Neural progenitor cell (in vitro differentiated cells): ENCODE data around the gene TK2. TPM values are rescaled to one million over a fixed set of nuclear protein-coding genes. Genes with fewer than 3 reads are reported as not detected.

Experiments used
- DNase-seq: peaks from one replicate; pipeline ENCODE4 v3.0.0-alpha.2; 2016; ENCODE audit warnings: low spot score
- H2AFZ ChIP-seq: fragments of 200-600 bp; sonication (generic); replicated peaks from 2 replicates; pipeline ENCODE4 v1.6.1; 2016; ENCODE audit warnings: antibody characterized with exemption
- H3F3A ChIP-seq: fragments of 200-600 bp; sonication (generic); 2 replicates; pipeline ENCODE4 v1.6.1; 2016; ENCODE audit warnings: antibody characterized with exemption, low read depth
- H3K27ac ChIP-seq: fragments of 200-600 bp; sonication (generic); 2 replicates; pipeline ENCODE4 v1.5.1; 2016; ENCODE audit warnings: mild to moderate bottlenecking
- H3K27me3 ChIP-seq: fragments of 200-600 bp; sonication (generic); 2 replicates; pipeline ENCODE4 v1.6.1; 2016; ENCODE audit warnings: mild to moderate bottlenecking, moderate library complexity
- H3K36me3 ChIP-seq: fragments of 200-600 bp; sonication (generic); 2 replicates; pipeline ENCODE4 v1.5.1; 2016
- H3K4me1 ChIP-seq: fragments of 200-600 bp; sonication (generic); 2 replicates; pipeline ENCODE4 v1.6.1; 2016; ENCODE audit warnings: mixed run types
- H3K4me2 ChIP-seq: fragments of 200-600 bp; sonication (generic); 2 replicates; pipeline ENCODE4 v1.6.1; 2016
- H3K4me3 ChIP-seq: fragments of 200-600 bp; sonication (generic); 2 replicates; pipeline ENCODE4 v1.5.1; 2016
- H3K79me2 ChIP-seq: fragments of 200-600 bp; sonication (generic); 2 replicates; pipeline ENCODE4 v1.6.1; 2016; ENCODE audit warnings: low read depth
- H3K9ac ChIP-seq: fragments of 200-600 bp; sonication (generic); 2 replicates; pipeline ENCODE4 v1.6.1; 2016
- H3K9me3 ChIP-seq: fragments of 200-600 bp; sonication (generic); 2 replicates; pipeline ENCODE4 v1.5.1; 2016; ENCODE audit warnings: low read depth
- H4K20me1 ChIP-seq: fragments of 200-600 bp; sonication (generic); 2 replicates; pipeline ENCODE4 v1.6.1; 2016; ENCODE audit warnings: low read depth
- H3K27ac Mint-ChIP-seq: 3 replicates; pipeline ENCODE4 v1.8.0; 2021; ENCODE audit warnings: mixed read lengths
- H3K27me3 Mint-ChIP-seq: 2 replicates; pipeline ENCODE4 v1.8.0; 2022; ENCODE audit warnings: low read depth, mild to moderate bottlenecking, inconsistent platforms, moderate library complexity, mixed read lengths; ENCODE audit not compliant: insufficient read depth
- H3K36me3 Mint-ChIP-seq: 3 replicates; pipeline ENCODE4 v1.8.0; 2021; ENCODE audit warnings: mixed read lengths
- H3K4me1 Mint-ChIP-seq: 3 replicates; pipeline ENCODE4 v1.8.0; 2021; ENCODE audit warnings: mixed read lengths
- H3K4me3 Mint-ChIP-seq: 3 replicates; pipeline ENCODE4 v1.8.0; 2021; ENCODE audit warnings: mild to moderate bottlenecking, moderate library complexity, mixed read lengths
- H3K9me3 Mint-ChIP-seq: 3 replicates; pipeline ENCODE4 v1.8.0; 2020; ENCODE audit warnings: mixed read lengths
- EZH2 ChIP-seq: fragments of 200-600 bp; sonication (generic); IDR thresholded peaks from 2 replicates; pipeline ENCODE4 v1.6.1; 2017; ENCODE audit warnings: antibody characterized with exemption, mild to moderate bottlenecking, moderate library complexity
- EZH2phosphoT487 ChIP-seq: fragments of 200-600 bp; sonication (generic); IDR thresholded peaks from 2 replicates; pipeline ENCODE4 v1.6.1; 2017; ENCODE audit warnings: antibody characterized with exemption
- total RNA-seq: library from RNA; depleted of rRNA; stranded (reverse); fragments of >200 nt; gene quantifications from 2 replicates; pipeline ENCODE4 v1.2.3, GENCODE V29; 2015; ENCODE audit warnings: low replicate concordance
- TF ChIP-seq, protein P1 (sequence below): fragments of 200-600 bp; sonication (generic); IDR thresholded peaks from 2 replicates; pipeline ENCODE4 v1.5.1; 2017; ENCODE audit warnings: antibody characterized with exemption, mild to moderate bottlenecking

The TK2 gene
- total RNA-seq, 1 donor from 2014 or later = 7.3 TPM

- Histone ChIP-seq H2AFZ (no peak overlapping the region), H3K9me3 (no peaks in the 10 kb centered on the region), H3K4me3 (peak overlapping the region; percentile 41), H3K4me1 (peaks cover 15% of the 10 kb centered on the region), H3F3A (peaks cover 29% of the 10 kb centered on the region), H3K27ac (no peak overlapping the region), H3K9ac (no peak overlapping the region), H3K4me2 (peak overlapping the region; percentile 79), H3K79me2 (peaks cover 12% of the 10 kb centered on the region), H3K27me3 (peaks cover 13% of the 10 kb centered on the region), H4K20me1 (no peaks in the 10 kb centered on the region), H3K36me3 (no peaks in the 10 kb centered on the region)
- Mint-ChIP-seq H3K4me3 (peak overlapping the region; percentile 78), H3K27me3 (peaks cover 12% of the 10 kb centered on the region), H3K36me3 (peaks cover 17% of the 10 kb centered on the region), H3K4me1 (peaks cover 30% of the 10 kb centered on the region), H3K27ac (no peak overlapping the region), H3K9me3 (peaks cover 5% of the 10 kb centered on the region)
- TF ChIP-seq EZH2 (no peak), EZH2phosphoT487 (no peak)
- TF ChIP-seq, protein P1, sequence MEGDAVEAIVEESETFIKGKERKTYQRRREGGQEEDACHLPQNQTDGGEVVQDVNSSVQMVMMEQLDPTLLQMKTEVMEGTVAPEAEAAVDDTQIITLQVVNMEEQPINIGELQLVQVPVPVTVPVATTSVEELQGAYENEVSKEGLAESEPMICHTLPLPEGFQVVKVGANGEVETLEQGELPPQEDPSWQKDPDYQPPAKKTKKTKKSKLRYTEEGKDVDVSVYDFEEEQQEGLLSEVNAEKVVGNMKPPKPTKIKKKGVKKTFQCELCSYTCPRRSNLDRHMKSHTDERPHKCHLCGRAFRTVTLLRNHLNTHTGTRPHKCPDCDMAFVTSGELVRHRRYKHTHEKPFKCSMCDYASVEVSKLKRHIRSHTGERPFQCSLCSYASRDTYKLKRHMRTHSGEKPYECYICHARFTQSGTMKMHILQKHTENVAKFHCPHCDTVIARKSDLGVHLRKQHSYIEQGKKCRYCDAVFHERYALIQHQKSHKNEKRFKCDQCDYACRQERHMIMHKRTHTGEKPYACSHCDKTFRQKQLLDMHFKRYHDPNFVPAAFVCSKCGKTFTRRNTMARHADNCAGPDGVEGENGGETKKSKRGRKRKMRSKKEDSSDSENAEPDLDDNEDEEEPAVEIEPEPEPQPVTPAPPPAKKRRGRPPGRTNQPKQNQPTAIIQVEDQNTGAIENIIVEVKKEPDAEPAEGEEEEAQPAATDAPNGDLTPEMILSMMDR = no peak
- no peak for DNase-seq
Measured at GRCh38 chr16:66553223-66553622, 3.3 kb upstream of the TK2 start.

- H3K36me3 Mint-ChIP-seq = peaks cover 18% of the 10 kb centered on the region
- DNase-seq = peak; percentile 91
- H3K79me2 ChIP-seq = peaks cover 12% of the 10 kb centered on the region
- H3K4me2 ChIP-seq = peak within 1 kb of the TSS; percentile 79
- H3K9me3 ChIP-seq = no peaks in the 10 kb centered on the region
- H3K9me3 Mint-ChIP-seq = peaks cover 5% of the 10 kb centered on the region
- no peaks in the 10 kb centered on the region for H3K36me3 ChIP-seq
- H3K27ac ChIP-seq = no peak within 1 kb of the TSS
- H3K4me3 ChIP-seq = peak within 1 kb of the TSS; percentile 41
- peaks cover 33% of the 10 kb centered on the region for H3K4me1 Mint-ChIP-seq
- peaks cover 29% of the 10 kb centered on the region for H3F3A ChIP-seq
- peak within 1 kb of the TSS; percentile 78 for H3K27ac Mint-ChIP-seq
- H2AFZ ChIP-seq = peak within 1 kb of the TSS; percentile 99
- no peak within 1 kb of the TSS for H3K9ac ChIP-seq
- peaks cover 15% of the 10 kb centered on the region for H3K4me1 ChIP-seq
- H3K27me3 Mint-ChIP-seq = peaks cover 12% of the 10 kb centered on the region
- TF ChIP-seq, protein P1 = no peak
- TF ChIP-seq EZH2 (no peak), EZH2phosphoT487 (no peak)
- peaks cover 13% of the 10 kb centered on the region for H3K27me3 ChIP-seq
- H4K20me1 ChIP-seq = no peaks in the 10 kb centered on the region
- H3K4me3 Mint-ChIP-seq = peak within 1 kb of the TSS; percentile 82
Measured at GRCh38 chr16:66552286-66553177, 2.6 kb upstream of the TK2 start, which contains the start of gene CKLF. CKLF (plus strand) TSS chr16:66552576; CDS start chr16:66552716, 140 bp downstream.

DNA sequence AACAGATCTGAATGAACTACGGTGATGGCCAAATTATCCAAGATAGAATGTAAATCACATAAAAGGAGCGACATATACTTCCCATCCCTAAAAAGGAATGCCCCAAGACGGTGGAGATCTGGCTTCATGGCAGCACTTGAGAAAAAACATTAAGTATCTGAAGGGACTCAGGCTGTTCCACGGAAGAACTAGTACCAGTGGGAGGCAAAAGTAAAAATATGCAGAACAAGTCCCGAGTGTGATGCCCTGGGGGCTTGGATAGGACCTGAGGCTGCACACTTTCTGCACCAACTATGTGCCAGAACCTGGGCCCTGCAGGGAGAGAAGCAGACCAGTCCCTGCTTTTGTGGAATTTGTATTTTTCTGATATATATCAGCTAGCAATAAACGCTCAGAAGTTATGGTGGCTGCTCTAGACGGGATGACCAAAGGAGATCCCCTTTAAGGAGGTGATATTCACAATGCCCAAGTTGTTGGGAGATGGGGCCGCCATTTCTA lies 1.9 kb upstream of the TK2 start:
- no peaks in the 10 kb centered on the region for H3K9me3 ChIP-seq
- no peaks in the 10 kb centered on the region for H3K36me3 ChIP-seq
- TF ChIP-seq, protein P1 = no peak
- no peak for TF ChIP-seq EZH2
- Mint-ChIP-seq H3K4me1 (peaks cover 33% of the 10 kb centered on the region), H3K36me3 (peaks cover 22% of the 10 kb centered on the region), H3K4me3 (peak overlapping the region; percentile 82), H3K27ac (no peak overlapping the region), H3K27me3 (peaks cover 12% of the 10 kb centered on the region), H3K9me3 (peaks cover 5% of the 10 kb centered on the region)
- DNase-seq = no peak
- peaks cover 15% of the 10 kb centered on the region for H3K4me1 ChIP-seq
- H4K20me1 ChIP-seq = no peaks in the 10 kb centered on the region
- H3K27ac ChIP-seq = no peak overlapping the region
- H3K4me3 ChIP-seq = peak overlapping the region; percentile 41
- H3F3A ChIP-seq = peaks cover 29% of the 10 kb centered on the region
- peak overlapping the region; percentile 79 for H3K4me2 ChIP-seq
- H2AFZ ChIP-seq = peak overlapping the region; percentile 99
- H3K79me2 ChIP-seq = peaks cover 12% of the 10 kb centered on the region
- peaks cover 13% of the 10 kb centered on the region for H3K27me3 ChIP-seq
- H3K9ac ChIP-seq = no peak overlapping the region
